ENCODE data around the gene PSMD2. TPM values are rescaled to one million over a fixed set of nuclear protein-coding genes. Genes with fewer than 3 reads are reported as not detected.

PSMD2 gene
- total RNA-seq, 4 donors from 2014 or later = 136 to 320 (median 244) TPM

DNA sequence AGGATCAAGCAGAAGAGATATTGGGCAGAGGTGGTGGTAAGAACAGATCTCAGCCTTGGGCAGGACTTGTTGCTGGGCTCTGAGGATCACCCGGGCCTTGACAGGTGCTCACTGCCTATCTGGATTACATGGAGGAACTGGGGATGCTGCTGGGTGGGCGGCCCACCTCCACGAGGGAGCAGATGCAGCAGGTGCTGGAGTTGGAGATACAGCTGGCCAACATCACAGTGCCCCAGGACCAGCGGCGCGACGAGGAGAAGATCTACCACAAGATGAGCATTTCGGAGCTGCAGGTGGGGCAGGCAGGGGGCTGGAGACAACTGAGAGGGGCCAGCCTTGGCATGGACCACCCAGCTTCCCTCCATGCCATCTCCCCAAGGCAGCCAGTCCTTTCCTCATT, 15.4 kb upstream of the PSMD2 start:
- WGBS, 2 donors = 91 to 95% methylated on average over 8 of the region's 8 CpGs
- TF ChIP-seq, protein P1, sequence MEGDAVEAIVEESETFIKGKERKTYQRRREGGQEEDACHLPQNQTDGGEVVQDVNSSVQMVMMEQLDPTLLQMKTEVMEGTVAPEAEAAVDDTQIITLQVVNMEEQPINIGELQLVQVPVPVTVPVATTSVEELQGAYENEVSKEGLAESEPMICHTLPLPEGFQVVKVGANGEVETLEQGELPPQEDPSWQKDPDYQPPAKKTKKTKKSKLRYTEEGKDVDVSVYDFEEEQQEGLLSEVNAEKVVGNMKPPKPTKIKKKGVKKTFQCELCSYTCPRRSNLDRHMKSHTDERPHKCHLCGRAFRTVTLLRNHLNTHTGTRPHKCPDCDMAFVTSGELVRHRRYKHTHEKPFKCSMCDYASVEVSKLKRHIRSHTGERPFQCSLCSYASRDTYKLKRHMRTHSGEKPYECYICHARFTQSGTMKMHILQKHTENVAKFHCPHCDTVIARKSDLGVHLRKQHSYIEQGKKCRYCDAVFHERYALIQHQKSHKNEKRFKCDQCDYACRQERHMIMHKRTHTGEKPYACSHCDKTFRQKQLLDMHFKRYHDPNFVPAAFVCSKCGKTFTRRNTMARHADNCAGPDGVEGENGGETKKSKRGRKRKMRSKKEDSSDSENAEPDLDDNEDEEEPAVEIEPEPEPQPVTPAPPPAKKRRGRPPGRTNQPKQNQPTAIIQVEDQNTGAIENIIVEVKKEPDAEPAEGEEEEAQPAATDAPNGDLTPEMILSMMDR (IDR thresholded peaks at IDR 0.05) = no peak
- TF ChIP-seq POLR2A (IDR thresholded peaks at IDR 0.05) = no peak
- Histone ChIP-seq H3K27me3 (no peaks in the 10 kb centered on the region), H3K4me1 (no peaks in the 10 kb centered on the region), H3K36me3 (no peaks in the 10 kb centered on the region), H3K9me3 (no peaks in the 10 kb centered on the region), H3K27ac (no peak overlapping the region), H3K4me3 (replicated peaks in 1 of 3) (no peak overlapping the region)
- DNase-seq = no peak
- intact Hi-C loops (cut with DNase I) = loop anchor here (10.0 kb wide), 1 partner anchor 49 kb away; no protein-coding TSS in a partner anchor

DNA sequence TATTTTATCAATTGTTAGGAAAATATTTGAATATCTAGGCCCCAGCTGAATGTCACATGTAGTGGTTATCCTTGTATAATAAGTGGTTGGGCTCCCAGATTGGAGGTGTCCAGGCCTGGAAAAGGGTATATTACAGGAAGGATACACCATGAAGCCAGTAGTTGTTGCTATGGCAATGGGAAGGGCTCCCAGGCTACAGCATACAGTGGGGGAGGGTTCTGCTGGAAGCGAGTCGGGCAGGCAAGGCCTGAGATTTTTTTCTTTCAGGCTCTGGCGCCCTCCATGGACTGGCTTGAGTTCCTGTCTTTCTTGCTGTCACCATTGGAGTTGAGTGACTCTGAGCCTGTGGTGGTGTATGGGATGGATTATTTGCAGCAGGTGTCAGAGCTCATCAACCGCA, 14.3 kb upstream of the PSMD2 start:
- TF ChIP-seq POLR2A (IDR thresholded peaks at IDR 0.05) = no peak
- TF ChIP-seq, protein P1 (IDR thresholded peaks at IDR 0.05) = peak in 3 of 6 experiments; percentile 34 to 37 (median 35)
- peak; percentile 53 to 57 for DNase-seq

DNA sequence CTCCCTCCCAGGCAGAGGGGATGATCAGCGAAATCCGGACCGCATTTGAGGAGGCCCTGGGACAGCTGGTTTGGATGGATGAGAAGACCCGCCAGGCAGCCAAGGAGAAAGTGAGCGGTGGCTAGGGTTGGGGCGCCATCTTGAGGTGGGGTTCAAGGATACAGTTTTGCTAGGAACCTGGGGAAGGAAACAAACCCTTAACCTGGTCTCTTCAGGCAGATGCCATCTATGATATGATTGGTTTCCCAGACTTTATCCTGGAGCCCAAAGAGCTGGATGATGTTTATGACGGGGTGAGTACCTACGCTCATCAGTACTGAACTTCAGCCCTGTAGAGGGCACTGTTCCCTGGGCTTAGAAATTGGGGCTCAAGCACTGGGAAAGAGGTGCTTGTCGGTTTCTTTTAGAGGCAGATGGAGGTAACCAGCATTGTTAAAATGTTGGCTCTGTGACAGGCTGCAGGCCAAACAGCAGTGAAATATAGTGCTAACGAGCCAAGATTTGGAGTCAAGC, 9.6 kb upstream of the PSMD2 start:
- no peaks in the 10 kb centered on the region for H3K4me1 ChIP-seq

More for the DNA sequence above, 14.3 kb upstream of the PSMD2 start:
- Histone ChIP-seq H3K4me3 (replicated peaks in 1 of 3) (no peak overlapping the region), H3K4me1 (no peaks in the 10 kb centered on the region), H3K27ac (no peak overlapping the region), H3K9me3 (no peaks in the 10 kb centered on the region), H3K36me3 (no peaks in the 10 kb centered on the region), H3K27me3 (no peaks in the 10 kb centered on the region)
- intact Hi-C loops (cut with DNase I) = loop anchor here (10.0 kb wide), 1 partner anchor 50 kb away; no protein-coding TSS in a partner anchor
- WGBS, 2 donors = 14 to 16% methylated on average over 4 of the region's 4 CpGs

DNA sequence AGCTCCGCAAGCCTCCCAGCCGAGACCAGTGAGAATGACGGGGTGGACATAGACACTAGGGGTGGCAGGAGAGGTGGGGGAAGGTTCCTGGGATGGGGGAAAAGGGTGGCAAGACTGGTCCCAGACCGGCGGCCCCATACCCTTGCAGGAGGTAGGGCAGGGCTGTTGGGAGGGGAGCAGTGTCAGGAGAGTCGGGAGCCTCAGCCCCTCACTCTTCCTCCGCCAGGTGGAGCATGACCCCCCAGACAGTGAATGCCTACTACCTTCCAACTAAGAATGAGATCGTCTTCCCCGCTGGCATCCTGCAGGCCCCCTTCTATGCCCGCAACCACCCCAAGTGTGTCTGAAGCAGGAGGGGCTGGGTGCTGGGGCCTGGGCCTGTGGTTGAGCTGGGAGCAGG, 8.7 kb upstream of the PSMD2 start:
- no peak overlapping the region for H3K4me3 ChIP-seq (replicated peaks in 1 of 3)
- no peaks in the 10 kb centered on the region for H3K27me3 ChIP-seq
- intact Hi-C loops (cut with DNase I) = loop anchor here (5.0 kb wide), 1 partner anchor 393 kb away; no protein-coding TSS in a partner anchor
- no peak for TF ChIP-seq POLR2A (IDR thresholded peaks at IDR 0.05)
- TF ChIP-seq, protein P1 (IDR thresholded peaks at IDR 0.05) = no peak
- H3K9me3 ChIP-seq = no peaks in the 10 kb centered on the region
- no peaks in the 10 kb centered on the region for H3K36me3 ChIP-seq
- no peaks in the 10 kb centered on the region for H3K4me1 ChIP-seq
- peak in 1 of 2 donors; percentile 15 for DNase-seq
- no peak overlapping the region for H3K27ac ChIP-seq
- WGBS, 2 donors = 58 to 66% methylated on average over 9 to 10 of the region's 10 CpGs

More for the DNA sequence above, 9.6 kb upstream of the PSMD2 start:
- TF ChIP-seq POLR2A (IDR thresholded peaks at IDR 0.05) = no peak
- TF ChIP-seq, protein P1 (IDR thresholded peaks at IDR 0.05) = peak in 4 of 6 experiments; percentile 41 to 67 (median 54)
- DNase-seq = peak; percentile 44 to 49
- H3K4me3 ChIP-seq (replicated peaks in 1 of 3) = no peak overlapping the region
- H3K27ac ChIP-seq = no peak overlapping the region
- WGBS, 2 donors = 7 to 12% methylated on average over 10 of the region's 10 CpGs
- no peaks in the 10 kb centered on the region for H3K36me3 ChIP-seq
- no peaks in the 10 kb centered on the region for H3K27me3 ChIP-seq
- no peaks in the 10 kb centered on the region for H3K9me3 ChIP-seq
- intact Hi-C loops (cut with DNase I) = loop anchor here (10.0 kb wide), 1 partner anchor 55 kb away; no protein-coding TSS in a partner anchor

DNA sequence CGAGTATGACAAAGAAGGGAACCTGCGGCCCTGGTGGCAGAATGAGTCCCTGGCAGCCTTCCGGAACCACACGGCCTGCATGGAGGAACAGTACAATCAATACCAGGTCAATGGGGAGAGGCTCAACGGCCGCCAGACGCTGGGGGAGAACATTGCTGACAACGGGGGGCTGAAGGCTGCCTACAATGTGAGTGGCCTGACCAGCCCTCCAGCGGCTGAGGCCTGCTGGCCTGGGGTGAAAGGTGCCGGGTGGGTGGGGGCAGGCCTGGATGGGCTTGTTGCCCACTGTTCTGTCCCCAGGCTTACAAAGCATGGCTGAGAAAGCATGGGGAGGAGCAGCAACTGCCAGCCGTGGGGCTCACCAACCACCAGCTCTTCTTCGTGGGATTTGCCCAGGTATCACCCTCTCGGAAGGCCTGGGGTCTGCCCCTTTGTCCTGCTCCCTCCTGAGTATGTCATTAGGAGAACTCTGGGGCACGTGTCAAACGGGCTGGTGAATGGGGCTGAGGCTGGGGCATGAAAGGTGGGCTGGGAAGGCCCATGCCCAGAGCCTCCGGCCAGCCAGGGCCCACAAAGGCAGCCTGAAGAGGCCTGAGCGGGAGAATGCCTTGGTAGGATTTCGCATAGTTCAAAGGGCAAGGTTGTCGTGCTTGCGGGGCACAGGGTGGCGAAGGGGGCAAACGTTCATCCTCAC, 7.8 kb upstream of the PSMD2 start:
- intact Hi-C loops (cut with DNase I) = loop anchor here (5.0 kb wide), 1 partner anchor 394 kb away; no protein-coding TSS in a partner anchor
- Histone ChIP-seq H3K36me3 (no peaks in the 10 kb centered on the region), H3K9me3 (no peaks in the 10 kb centered on the region), H3K27me3 (no peaks in the 10 kb centered on the region), H3K4me3 (replicated peaks in 1 of 3) (no peak overlapping the region), H3K4me1 (no peaks in the 10 kb centered on the region), H3K27ac (no peak overlapping the region)
- 91 to 94% methylated on average over 19 to 22 of the region's 22 CpGs for WGBS, 2 donors
- TF ChIP-seq POLR2A (IDR thresholded peaks at IDR 0.05) = no peak
- TF ChIP-seq, protein P1 (IDR thresholded peaks at IDR 0.05) = no peak
- no peak for DNase-seq

All from thyroid gland (tissue), 4 donors.